A673 (cell line): ENCODE data around the gene TWSG1. TPM values are rescaled to one million over a fixed set of nuclear protein-coding genes. Genes with fewer than 3 reads are reported as not detected.

ENCODE experiments used
- BruUV-seq: library from RNA; stranded (reverse); fragments of 400-500 nt; replicated peaks from 2 replicates; lab custom pipeline; 2021; lab: Mats Ljungman, UMichigan
- CTCF ChIA-PET: fragments of 300-600 bp; sonication (Branson Sonifier 250); formaldehyde crosslinking; loops from one replicate; lab custom pipeline; 2022; ENCODE audit warnings: antibody characterized with exemption; lab: Charles Lee
- POLR2A ChIA-PET: fragments of 300-600 bp; sonication (Branson Sonifier 250); formaldehyde crosslinking; loops from one replicate; lab custom pipeline; 2022; ENCODE audit warnings: antibody characterized with exemption; ENCODE audit not compliant: low non-redundant PET; lab: Charles Lee
- DNase-seq: peaks from one replicate; pipeline ENCODE4 v3.0.0-alpha.2; 2015; ENCODE audit warnings: low spot score
- H3K27ac ChIP-seq: fragments of 200-600 bp; sonication (generic); 2 replicates; pipeline ENCODE4 v1.5.1; 2016; ENCODE audit warnings: mixed run types, low read depth, mild to moderate bottlenecking, mixed read lengths, antibody characterized with exemption, low read length; ENCODE audit not compliant: poor library complexity, severe bottlenecking
- H3K27me3 ChIP-seq: fragments of 200-600 bp; sonication (generic); replicated peaks from 2 replicates; pipeline ENCODE4 v1.6.1; 2017; ENCODE audit warnings: mixed run types, low read depth, mild to moderate bottlenecking, mixed read lengths, antibody characterized with exemption, low read length; ENCODE audit not compliant: insufficient read depth, poor library complexity
- H3K36me3 ChIP-seq: fragments of 200-600 bp; sonication (generic); 2 replicates; pipeline ENCODE4 v1.6.1; 2016; ENCODE audit warnings: mixed run types, mild to moderate bottlenecking, mixed read lengths, antibody characterized with exemption, low read length; ENCODE audit not compliant: insufficient read depth, poor library complexity, severe bottlenecking
- H3K4me1 ChIP-seq: fragments of 200-600 bp; sonication (generic); 2 replicates; pipeline ENCODE4 v1.6.1; 2017; ENCODE audit warnings: mixed run types, mild to moderate bottlenecking, mixed read lengths, antibody characterized with exemption, low read length; ENCODE audit not compliant: insufficient read depth, poor library complexity, severe bottlenecking
- H3K4me3 ChIP-seq: fragments of 200-600 bp; sonication (generic); 2 replicates; pipeline ENCODE4 v1.5.1; 2016; ENCODE audit warnings: low read depth, mixed run types, mild to moderate bottlenecking, mixed read lengths, low read length; ENCODE audit not compliant: poor library complexity, severe bottlenecking
- H3K9me3 ChIP-seq: fragments of 200-600 bp; sonication (generic); 2 replicates; pipeline ENCODE4 v1.6.1; 2016; ENCODE audit warnings: mixed run types, low read depth, mild to moderate bottlenecking, mixed read lengths, antibody characterized with exemption, low read length; ENCODE audit not compliant: poor library complexity, severe bottlenecking
- EZH2 ChIP-seq: fragments of 200-600 bp; sonication (generic); IDR thresholded peaks from 2 replicates; pipeline ENCODE4 v1.6.1; 2017; ENCODE audit warnings: borderline replicate concordance, low read depth, mild to moderate bottlenecking, mixed read lengths, antibody characterized with exemption, low read length; ENCODE audit not compliant: poor library complexity, severe bottlenecking
- intact Hi-C: fragments of 100-400 bp; cut with micrococcal nuclease; formaldehyde crosslinking; loops from one replicate; pipeline ENCODE4 v1.10.0; 2022; ENCODE audit not compliant: unreplicated experiment
- total RNA-seq: library from RNA; stranded (reverse); gene quantifications from 2 replicates; pipeline ENCODE4 v1.2.3, GENCODE V29; 2021
- TF ChIP-seq, protein P1 (sequence below): fragments of 300-800, 200-600 bp; sonication (generic); conservative IDR thresholded peaks from 2 replicates; pipeline ENCODE4 v1.5.1; 2017; ENCODE audit warnings: low read depth, mild to moderate bottlenecking, antibody characterized with exemption, low read length, moderate library complexity, mixed read lengths

The TWSG1 gene
- total RNA-seq, 1 experiment from 2014 or later: 34.9 TPM

DNA sequence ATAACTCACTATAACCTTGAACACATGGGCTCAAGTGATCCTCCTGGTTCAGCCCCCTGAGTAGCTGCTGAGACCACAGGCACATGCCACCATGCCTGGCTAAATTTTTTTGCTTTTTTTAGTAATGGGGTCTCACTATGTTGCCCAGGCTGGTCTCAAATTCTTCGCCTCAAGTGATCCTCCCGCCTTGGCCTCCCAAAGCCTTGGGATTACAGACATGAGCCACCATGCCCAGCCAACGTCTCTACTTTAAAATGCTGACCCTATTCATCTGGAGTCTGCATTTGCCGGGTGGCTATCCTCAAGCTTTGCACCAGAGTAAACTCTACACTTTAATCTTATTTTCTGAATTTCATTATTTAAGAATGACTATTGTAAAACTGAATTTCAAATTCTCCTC lies 103.1 kb downstream of the TWSG1 start:
- Histone ChIP-seq H3K4me1 (peaks cover 3% of the 10 kb centered on the region), H3K27ac (no peak overlapping the region), H3K4me3 (no peak overlapping the region), H3K36me3 (no peaks in the 10 kb centered on the region), H3K27me3 (no peaks in the 10 kb centered on the region), H3K9me3 (no peaks in the 10 kb centered on the region)
- intact Hi-C loops: no loop called here
- POLR2A ChIA-PET: no interaction called here
- BruUV-seq: no TSS peak
- CTCF ChIA-PET: no interaction called here
- TF ChIP-seq, protein P1, sequence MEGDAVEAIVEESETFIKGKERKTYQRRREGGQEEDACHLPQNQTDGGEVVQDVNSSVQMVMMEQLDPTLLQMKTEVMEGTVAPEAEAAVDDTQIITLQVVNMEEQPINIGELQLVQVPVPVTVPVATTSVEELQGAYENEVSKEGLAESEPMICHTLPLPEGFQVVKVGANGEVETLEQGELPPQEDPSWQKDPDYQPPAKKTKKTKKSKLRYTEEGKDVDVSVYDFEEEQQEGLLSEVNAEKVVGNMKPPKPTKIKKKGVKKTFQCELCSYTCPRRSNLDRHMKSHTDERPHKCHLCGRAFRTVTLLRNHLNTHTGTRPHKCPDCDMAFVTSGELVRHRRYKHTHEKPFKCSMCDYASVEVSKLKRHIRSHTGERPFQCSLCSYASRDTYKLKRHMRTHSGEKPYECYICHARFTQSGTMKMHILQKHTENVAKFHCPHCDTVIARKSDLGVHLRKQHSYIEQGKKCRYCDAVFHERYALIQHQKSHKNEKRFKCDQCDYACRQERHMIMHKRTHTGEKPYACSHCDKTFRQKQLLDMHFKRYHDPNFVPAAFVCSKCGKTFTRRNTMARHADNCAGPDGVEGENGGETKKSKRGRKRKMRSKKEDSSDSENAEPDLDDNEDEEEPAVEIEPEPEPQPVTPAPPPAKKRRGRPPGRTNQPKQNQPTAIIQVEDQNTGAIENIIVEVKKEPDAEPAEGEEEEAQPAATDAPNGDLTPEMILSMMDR: no peak
- no peak for TF ChIP-seq EZH2
- DNase-seq: no peak

DNA sequence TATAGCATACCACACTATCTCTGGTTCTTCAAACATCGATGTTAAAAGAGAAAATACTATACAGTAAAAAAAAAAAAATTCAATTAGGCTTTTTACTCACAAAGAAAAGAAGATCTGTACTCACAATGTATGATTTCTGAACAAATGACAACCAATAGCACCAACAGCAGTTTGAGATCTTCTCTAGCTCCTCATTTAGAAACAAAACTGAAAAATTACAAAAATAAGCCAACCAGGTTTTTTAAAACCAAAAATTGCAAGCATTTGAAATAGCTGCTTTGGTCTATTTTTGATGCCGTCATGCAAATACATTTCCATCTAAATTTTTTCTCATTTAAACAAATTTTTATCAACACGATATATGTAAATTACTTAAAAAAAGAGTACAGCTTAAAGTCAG lies 106.5 kb downstream of the TWSG1 start:
- no peak overlapping the region for H3K4me3 ChIP-seq
- no peaks in the 10 kb centered on the region for H3K36me3 ChIP-seq
- no peaks in the 10 kb centered on the region for H3K9me3 ChIP-seq
- H3K27ac ChIP-seq: no peak overlapping the region
- no peak for DNase-seq
- CTCF ChIA-PET: no interaction called here
- H3K27me3 ChIP-seq: no peaks in the 10 kb centered on the region
- H3K4me1 ChIP-seq: peaks cover 3% of the 10 kb centered on the region
- POLR2A ChIA-PET: no interaction called here
- BruUV-seq: no TSS peak
- intact Hi-C loops: no loop called here
- TF ChIP-seq, protein P1: no peak
- no peak for TF ChIP-seq EZH2

DNA sequence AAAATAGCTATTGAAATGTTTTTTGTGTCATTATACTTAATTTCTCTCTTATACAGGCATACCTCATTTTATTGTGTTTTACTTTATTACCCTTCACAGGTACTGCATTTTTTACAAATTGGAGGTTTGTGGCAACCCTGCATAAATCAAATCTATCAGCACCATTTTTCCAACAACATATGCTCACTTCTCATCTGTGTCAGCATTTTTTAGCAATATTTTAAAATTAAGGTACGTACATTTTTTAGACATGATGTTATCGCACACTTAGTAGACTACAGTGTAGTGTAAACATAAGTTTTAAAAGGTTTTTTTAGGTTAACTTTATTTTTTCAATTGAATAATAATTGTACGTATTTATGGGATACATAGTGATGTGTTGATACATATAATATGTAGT lies 110.0 kb downstream of the TWSG1 start:
- no peak for TF ChIP-seq EZH2
- TF ChIP-seq, protein P1: no peak
- Histone ChIP-seq H3K27ac (no peak overlapping the region), H3K4me1 (no peaks in the 10 kb centered on the region), H3K36me3 (no peaks in the 10 kb centered on the region), H3K27me3 (no peaks in the 10 kb centered on the region), H3K4me3 (no peak overlapping the region), H3K9me3 (peaks cover 8% of the 10 kb centered on the region)
- BruUV-seq: no TSS peak
- no peak for DNase-seq
- intact Hi-C loops: no loop called here
- ChIA-PET CTCF (no interaction called here), POLR2A (no interaction called here)
